HFFc6 (cell line): ENCODE results near the gene NANOGP8. TPM values are rescaled to one million over a fixed set of nuclear protein-coding genes. Genes with fewer than 3 reads are reported as not detected.
A peak's percentile ranks its signal among the peaks of the same experiment; 100 is the strongest.
"Not testable (repeated sequence)": the region's sequence is repeated elsewhere in the genome, so short reads cannot be mapped to it uniquely, and the experiment has no call there.

ENCODE experiments used
- DNase-seq: peaks from one replicate; pipeline ENCODE4 v3.0.0-alpha.2; 2018
- H3K27ac Mint-ChIP-seq: 2 replicates; pipeline ENCODE4 v1.8.0; 2020; ENCODE audit warnings: mild to moderate bottlenecking, mixed read lengths
- H3K27me3 Mint-ChIP-seq: 2 replicates; pipeline ENCODE4 v1.8.0; 2021; ENCODE audit warnings: mild to moderate bottlenecking, moderate library complexity, mixed read lengths; ENCODE audit not compliant: insufficient read depth
- H3K36me3 Mint-ChIP-seq: 2 replicates; pipeline ENCODE4 v1.8.0; 2021; ENCODE audit warnings: low read depth, mixed read lengths
- H3K4me1 Mint-ChIP-seq: 2 replicates; pipeline ENCODE4 v1.8.0; 2020; ENCODE audit warnings: low read depth, mixed read lengths
- H3K4me3 Mint-ChIP-seq: 2 replicates; pipeline ENCODE4 v1.8.0; 2020; ENCODE audit warnings: mild to moderate bottlenecking, moderate library complexity, mixed read lengths
- H3K9me3 Mint-ChIP-seq: 2 replicates; pipeline ENCODE4 v1.8.0; 2020; ENCODE audit warnings: mild to moderate bottlenecking, mixed read lengths
- CTCF ChIP-seq: fragments of 200-600 bp; sonication (generic); IDR thresholded peaks from 2 replicates; pipeline ENCODE4 v1.5.0; 2021; ENCODE audit warnings: antibody characterized with exemption, mild to moderate bottlenecking
- total RNA-seq, 6 experiments: library from RNA; stranded (reverse); fragmentation: NEBNext Ultra II Directional; extraction: Animal tissue kit (Norgen Biotek cat#: 25700); gene quantifications; 2 replicates in 1 of 6; 3 replicates in 5 of 6; pipeline ENCODE4 v1.2.3, GENCODE V29; 2021

Gene NANOGP8
- total RNA-seq, 6 experiments from 2014 or later: not detected

DNA sequence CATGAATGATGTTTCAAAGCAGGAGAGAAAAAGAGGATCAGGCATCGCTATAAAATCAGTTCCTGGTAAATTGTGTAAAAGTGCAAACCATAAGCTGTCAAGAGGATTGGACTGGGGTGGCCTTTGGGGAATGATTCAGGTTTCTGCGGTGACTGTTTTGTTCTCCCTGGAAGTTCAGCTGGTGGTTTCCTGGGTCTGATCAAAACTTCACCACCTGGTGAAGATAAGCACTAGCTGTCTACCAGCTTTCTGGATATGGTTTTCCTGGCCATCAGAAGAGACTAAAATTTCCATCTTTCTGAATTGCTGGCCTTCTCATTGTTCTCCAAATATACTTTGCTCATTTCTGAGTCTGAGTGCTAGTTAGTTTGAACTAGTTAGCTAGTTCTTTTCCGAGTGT, 2.7 kb upstream of the NANOGP8 start:
- Mint-ChIP-seq H3K4me3 (no peak overlapping the region), H3K27ac (no peak overlapping the region), H3K36me3 (no peaks in the 10 kb centered on the region), H3K4me1 (peaks cover 12% of the 10 kb centered on the region), H3K27me3 (no peaks in the 10 kb centered on the region), H3K9me3 (0 out of 2 replicates have a peak, but pooled peaks cover 3% of the 10 kb centered on the region)
- DNase-seq: no peak
- TF ChIP-seq CTCF: no peak

DNA sequence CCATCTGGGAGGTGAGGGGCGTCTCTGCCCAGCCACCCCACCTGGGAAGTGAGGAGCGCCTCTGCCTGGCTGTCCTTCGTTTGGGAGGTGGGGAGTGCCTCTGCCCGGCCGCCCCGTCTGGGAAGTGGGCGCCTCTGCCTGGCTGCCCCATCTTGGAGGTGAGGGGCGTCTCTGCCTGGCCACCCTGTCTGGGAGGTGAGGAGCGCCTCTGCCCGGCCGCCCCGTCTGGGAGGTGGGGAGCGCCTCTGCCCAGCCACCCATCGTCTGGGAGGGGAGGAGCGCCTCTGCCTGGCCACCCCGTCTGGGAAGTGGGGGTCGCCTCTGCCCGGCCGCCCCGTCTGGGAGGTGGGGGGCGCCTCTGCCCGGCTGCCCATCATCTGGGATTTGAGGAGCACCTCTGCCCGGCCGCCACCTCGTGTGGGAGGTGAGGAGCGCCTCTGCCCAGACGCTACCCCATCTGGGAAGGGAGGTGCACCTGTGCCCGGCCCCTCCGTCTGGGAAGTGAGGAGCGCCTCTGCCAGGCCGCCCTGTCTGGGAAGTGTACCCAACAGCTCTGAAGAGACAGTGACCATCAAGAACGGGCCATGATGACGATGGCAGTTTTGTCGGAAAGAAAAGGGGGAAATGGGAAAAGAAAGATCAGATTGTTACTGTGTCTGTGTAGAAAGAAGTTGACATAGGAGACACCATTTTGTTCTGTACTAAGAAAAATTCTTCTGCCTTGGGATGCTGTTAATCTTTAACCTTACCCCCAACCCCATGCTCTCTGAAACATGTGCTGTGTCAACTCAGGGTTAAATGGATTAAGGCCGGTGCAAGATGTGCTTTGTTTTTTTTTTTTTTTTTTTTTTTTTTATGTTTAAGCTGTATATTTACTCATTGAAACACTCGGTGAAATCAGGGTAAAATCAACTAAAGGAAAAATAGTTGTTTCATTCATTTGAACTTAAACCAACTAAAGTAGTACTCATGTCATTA, 2.4 kb downstream of the NANOGP8 start:
- not testable (repeated sequence) for DNase-seq, H3K9me3 Mint-ChIP-seq, H3K27ac Mint-ChIP-seq, H3K36me3 Mint-ChIP-seq, H3K27me3 Mint-ChIP-seq, H3K4me1 Mint-ChIP-seq, H3K4me3 Mint-ChIP-seq

DNA sequence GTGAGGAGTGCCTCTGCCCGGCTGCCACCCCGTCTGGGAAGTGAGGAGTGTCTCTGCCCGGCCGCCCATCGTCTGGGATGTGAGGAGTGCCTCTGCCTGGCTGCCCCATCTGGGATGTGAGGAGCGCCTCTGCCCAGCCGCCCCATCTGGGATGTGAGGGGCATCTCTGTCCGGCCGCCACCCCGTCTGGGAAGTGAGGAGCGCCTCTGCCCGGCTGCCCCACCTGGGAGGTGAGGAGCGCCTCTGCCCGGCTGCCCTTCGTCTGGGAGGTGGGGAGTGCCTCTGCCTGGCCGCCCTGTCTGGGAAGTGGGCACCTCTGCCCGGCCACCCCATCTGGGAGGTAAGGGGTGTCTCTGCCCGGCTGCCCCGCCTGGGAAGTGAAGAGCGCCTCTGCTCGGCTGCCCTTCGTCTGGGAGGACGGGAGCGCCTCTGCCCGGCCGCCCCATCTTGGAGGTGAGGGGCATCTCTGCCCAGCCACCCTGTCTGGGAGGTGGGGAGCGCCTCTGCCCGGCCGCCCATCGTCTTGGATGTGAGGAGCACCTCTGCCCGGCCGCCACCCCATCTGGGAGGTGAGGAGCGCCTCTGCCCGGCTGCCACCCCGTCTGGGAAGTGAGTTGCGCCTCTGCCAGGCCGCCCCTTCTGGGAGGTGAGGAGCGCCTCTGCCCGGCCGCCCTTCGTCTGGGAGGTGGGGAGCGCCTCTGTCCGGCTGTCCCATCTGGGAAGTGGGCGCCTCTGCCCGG, 3.3 kb downstream of the NANOGP8 start:
- H3K27me3 Mint-ChIP-seq, H3K4me3 Mint-ChIP-seq, H3K9me3 Mint-ChIP-seq, DNase-seq, H3K36me3 Mint-ChIP-seq, H3K4me1 Mint-ChIP-seq, H3K27ac Mint-ChIP-seq: not testable (repeated sequence)

GRCh38 chr15:35080226-35080625, 4.9 kb downstream of the NANOGP8 start:
- Mint-ChIP-seq H3K27me3 (peaks cover 9% of the 10 kb centered on the region), H3K36me3 (no peaks in the 10 kb centered on the region), H3K9me3 (0 out of 2 replicates have a peak, but pooled peaks cover 3% of the 10 kb centered on the region), H3K27ac (no peak overlapping the region), H3K4me1 (no peaks in the 10 kb centered on the region), H3K4me3 (no peak overlapping the region)
- no peak for DNase-seq
- no peak for TF ChIP-seq CTCF

DNA sequence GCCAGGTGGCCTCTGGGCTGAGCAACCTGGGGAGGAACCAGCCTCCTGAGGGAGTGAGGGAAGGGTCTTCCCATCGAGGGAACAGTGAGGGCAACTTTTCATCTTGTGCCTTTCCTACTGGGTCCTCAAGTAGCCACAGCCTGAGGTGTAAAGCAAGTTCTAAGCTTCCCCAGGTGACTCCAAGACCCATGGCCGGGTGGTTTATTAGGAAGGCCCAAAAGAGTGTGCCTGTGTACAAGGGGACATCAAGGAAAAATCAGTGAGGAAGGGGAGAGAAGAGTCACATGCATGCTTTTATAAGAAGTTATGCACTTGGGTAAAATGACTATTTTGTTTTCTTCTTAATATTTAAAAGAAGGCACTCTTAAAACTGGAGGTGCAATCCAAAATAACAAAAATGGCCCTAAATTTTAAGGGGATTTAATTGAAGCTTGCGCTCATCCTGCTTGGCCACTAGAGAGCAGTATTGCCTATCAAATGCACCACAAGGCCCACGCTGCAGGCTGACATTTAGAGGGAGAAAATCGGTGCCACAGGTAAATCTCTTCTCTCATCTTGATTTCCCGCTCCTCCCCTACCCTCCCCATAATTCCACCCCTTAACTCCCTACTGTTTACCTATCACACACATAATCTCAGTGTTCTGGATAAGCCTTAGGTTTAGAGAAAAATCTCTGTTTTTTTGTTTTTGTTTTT, 6.7 kb downstream of the NANOGP8 start:
- no peak overlapping the region for H3K27ac Mint-ChIP-seq
- no peaks in the 10 kb centered on the region for H3K36me3 Mint-ChIP-seq
- DNase-seq: peak; percentile 36
- H3K27me3 Mint-ChIP-seq: peaks cover 9% of the 10 kb centered on the region
- TF ChIP-seq CTCF: peak; percentile 94
- H3K9me3 Mint-ChIP-seq: 0 out of 2 replicates have a peak, but pooled peaks cover 3% of the 10 kb centered on the region
- H3K4me1 Mint-ChIP-seq: no peaks in the 10 kb centered on the region
- H3K4me3 Mint-ChIP-seq: no peak overlapping the region

DNA sequence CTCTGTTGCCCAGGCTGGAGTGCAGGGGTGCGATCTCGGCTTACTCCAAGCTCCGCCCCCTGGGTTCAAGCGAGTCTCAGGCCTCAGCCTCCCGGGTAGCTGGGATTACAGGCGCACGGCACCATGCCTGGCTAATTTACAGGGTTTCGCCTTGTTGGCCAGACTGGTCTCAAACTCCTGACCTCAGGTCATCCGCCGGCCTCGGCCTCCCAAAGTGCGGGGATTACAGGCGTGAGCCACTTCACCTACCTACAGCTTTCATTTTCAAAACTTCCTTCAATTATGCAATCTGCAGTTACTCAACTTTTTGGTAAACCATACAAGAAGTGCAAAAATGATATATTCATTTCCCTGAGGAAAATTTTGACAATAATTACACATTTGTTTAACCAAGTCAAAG, 14.0 kb downstream of the NANOGP8 start:
- Mint-ChIP-seq H3K4me3 (no peak overlapping the region), H3K27ac (no peak overlapping the region), H3K36me3 (no peaks in the 10 kb centered on the region), H3K27me3 (peaks cover 11% of the 10 kb centered on the region), H3K4me1 (peaks cover 19% of the 10 kb centered on the region), H3K9me3 (no peaks in the 10 kb centered on the region)
- no peak for DNase-seq
- no peak for TF ChIP-seq CTCF
